ENCODE results near the gene EIF4E2. TPM values are rescaled to one million over a fixed set of nuclear protein-coding genes. Genes with fewer than 3 reads are reported as not detected.

The EIF4E2 gene
- total RNA-seq, 1 experiment from 2014 or later = 97.8 TPM

GRCh38 chr2:232550354-232551249 is at the start of gene EIF4E2, which contains the start of gene TIGD1 (continued):
- peak; percentile 87; the same call in 1 of the 2 replicates for TF ChIP-seq E2F1 (CRISPR knock-in tag; IDR thresholded peaks at IDR 0.05)
- TF ChIP-seq GTF2I (CRISPR knock-in tag; conservative IDR thresholded peaks at IDR 0.05) = peak; percentile 97
- no peak; the same call in 1 of the 2 replicates for TF ChIP-seq NFE2L1 (CRISPR knock-in tag; IDR thresholded peaks at IDR 0.05)
- TF ChIP-seq MXD4 (CRISPR knock-in tag; IDR thresholded peaks at IDR 0.05; ENCODE audit: borderline replicate concordance) = no peak
- TF ChIP-seq GRHL2 (CRISPR knock-in tag; IDR thresholded peaks at IDR 0.05; ENCODE audit: insufficient replicate concordance, severe bottlenecking) = no peak
- TF ChIP-seq NR2C2 (CRISPR knock-in tag; IDR thresholded peaks at IDR 0.05) = no peak
- TF ChIP-seq JAZF1 (CRISPR knock-in tag; IDR thresholded peaks at IDR 0.05) = no peak
- peak; percentile 86 for TF ChIP-seq SP1 (CRISPR knock-in tag; conservative IDR thresholded peaks at IDR 0.05)
- TF ChIP-seq ZNF281 (CRISPR knock-in tag; IDR thresholded peaks at IDR 0.05) = peak; percentile 82; the same call in 1 of the 2 replicates
- TF ChIP-seq ZNF263 (CRISPR knock-in tag; IDR thresholded peaks at IDR 0.05; ENCODE audit: low read depth) = no peak
- TF ChIP-seq EMX1 (CRISPR knock-in tag; IDR thresholded peaks at IDR 0.05) = no peak
- TF ChIP-seq TEAD4 (CRISPR knock-in tag; IDR thresholded peaks at IDR 0.05) = 0 out of 2 replicates have a peak, but pooled peaks have one; percentile 48
- peak; percentile 59; the same call in 1 of the 2 replicates for TF ChIP-seq USF1 (CRISPR knock-in tag; IDR thresholded peaks at IDR 0.05)
- peak; percentile 57; the same call in 1 of the 2 replicates for TF ChIP-seq NR1H2 (CRISPR knock-in tag; IDR thresholded peaks at IDR 0.05)
- no peak for TF ChIP-seq NFATC4 (CRISPR knock-in tag; IDR thresholded peaks at IDR 0.05)
- TF ChIP-seq RELA (CRISPR knock-in tag; IDR thresholded peaks at IDR 0.05; ENCODE audit: borderline replicate concordance) = no peak
- TF ChIP-seq AR (CRISPR knock-in tag; IDR thresholded peaks at IDR 0.05) = no peak
- TF ChIP-seq FOXP4 (CRISPR knock-in tag; IDR thresholded peaks at IDR 0.05) = peak; percentile 93
- TF ChIP-seq ATF6 (CRISPR knock-in tag; IDR thresholded peaks at IDR 0.05) = no peak
- TF ChIP-seq SMAD3 (CRISPR knock-in tag; IDR thresholded peaks at IDR 0.05; ENCODE audit: borderline replicate concordance) = peak; percentile 62; the same call in 1 of the 2 replicates
- TF ChIP-seq ZNF671 (CRISPR knock-in tag; IDR thresholded peaks at IDR 0.05) = no peak
- TF ChIP-seq FOXK1 (CRISPR knock-in tag; IDR thresholded peaks at IDR 0.05) = peak; percentile 94
- peak; percentile 97 for TF ChIP-seq HMGXB4 (CRISPR knock-in tag; IDR thresholded peaks at IDR 0.05)
- peak; percentile 90; the same call in 1 of the 2 replicates for TF ChIP-seq ZNF232 (CRISPR knock-in tag; IDR thresholded peaks at IDR 0.05)
- TF ChIP-seq OVOL2 (CRISPR knock-in tag; IDR thresholded peaks at IDR 0.05; ENCODE audit: borderline replicate concordance) = no peak
- TF ChIP-seq TP53 (CRISPR knock-in tag; IDR thresholded peaks at IDR 0.05) = peak; percentile 74; the same call in 1 of the 2 replicates

Data from WTC11 (cell line).